Thyroid gland (tissue), 4 donors: ENCODE results near the gene RIOK3. TPM values are rescaled to one million over a fixed set of nuclear protein-coding genes. Genes with fewer than 3 reads are reported as not detected.

ENCODE experiments used
- DNase-seq, 2 donors: peaks; one replicate each; pipeline ENCODE4 v3.0.0-alpha.2; 2019
- H3K27ac ChIP-seq, 3 donors: fragments of 200-600 bp; sonication (generic); 1 replicate in 2 of 3; 2 replicates in 1 of 3; pipeline ENCODE4 v1.5.1; 2016 to 2019; ENCODE audit warnings: mild to moderate bottlenecking in 1 of 3, moderate library complexity in 1 of 3
- H3K27me3 ChIP-seq: fragments of 200-600 bp; sonication (generic); one replicate; pipeline ENCODE4 v1.5.1; 2019
- H3K36me3 ChIP-seq, 2 donors: fragments of 200-600 bp; sonication (generic); one replicate each; pipeline ENCODE4 v1.5.1; 2016 to 2019
- H3K4me1 ChIP-seq, 2 donors: fragments of 200-600 bp; sonication (generic); one replicate each; pipeline ENCODE4 v1.5.1; 2017 to 2019
- H3K4me3 ChIP-seq, 3 donors: fragments of 200-600 bp; sonication (generic); replicated peaks in 1 of 3; 1 replicate in 2 of 3; 2 replicates in 1 of 3; pipeline ENCODE4 v1.5.1; 2016; ENCODE audit warnings: mild to moderate bottlenecking in 1 of 3
- H3K9me3 ChIP-seq: fragments of 200-600 bp; sonication (generic); one replicate; pipeline ENCODE4 v1.5.1; 2017
- CTCF ChIP-seq, 6 experiments: fragments of 200-600 bp in 3 of 6; fragments of 450-650 bp in 3 of 6; sonication (generic) in 3 of 6; IDR thresholded peaks; one replicate each; pipeline ENCODE4 v1.5.1; 2016 to 2019; ENCODE audit warnings: antibody characterized with exemption in 6 of 6, mild to moderate bottlenecking in 2 of 6, inconsistent platforms in 1 of 6, moderate library complexity in 1 of 6
- POLR2A ChIP-seq, 2 donors: fragments of 450-650 bp; IDR thresholded peaks; one replicate each; pipeline ENCODE4 v1.6.1; 2017; ENCODE audit warnings: antibody characterized with exemption in 2 of 2, mild to moderate bottlenecking in 2 of 2, moderate library complexity in 1 of 2
- WGBS, 2 donors: methylation state at CpG; one replicate each; pipeline ENCODE4 v1.1.5; 2017; 5-methylcytosine and 5-hydroxymethylcytosine counted together
- intact Hi-C: fragments of 100-400 bp; cut with DNase I; formaldehyde crosslinking; loops from one replicate; pipeline ENCODE4 v1.15.1; 2023
- total RNA-seq, 4 donors: library from RNA; depleted of rRNA; stranded (reverse); fragments of >200 nt; gene quantifications; one replicate each; pipeline ENCODE4 v1.2.3, GENCODE V29; 2016

The RIOK3 gene
- total RNA-seq, 4 donors from 2014 or later = 51.2 to 85.7 (median 63.6) TPM

- Histone ChIP-seq H3K27me3 (no peaks in the 10 kb centered on the region), H3K4me1 (no peaks in the 10 kb centered on the region), H3K27ac (no peak overlapping the region), H3K9me3 (no peaks in the 10 kb centered on the region), H3K36me3 (peaks cover 68 to 80% of the 10 kb centered on the region in 2 donors), H3K4me3 (no peak overlapping the region)
- no peak for DNase-seq
- intact Hi-C loops = no loop called here
- TF ChIP-seq CTCF (IDR thresholded peaks at IDR 0.05) (no peak), POLR2A (IDR thresholded peaks at IDR 0.05) (no peak)
- WGBS, 2 donors = 95 to 97% methylated on average over 6 of the region's 6 CpGs
Observed at GRCh38 chr18:23471486-23471885, 18.4 kb downstream of the RIOK3 start.

- Histone ChIP-seq H3K27ac (no peak overlapping the region), H3K27me3 (no peaks in the 10 kb centered on the region), H3K4me3 (no peak overlapping the region), H3K36me3 (peaks cover 57 to 63% of the 10 kb centered on the region in 2 donors), H3K9me3 (no peaks in the 10 kb centered on the region), H3K4me1 (no peaks in the 10 kb centered on the region)
- intact Hi-C loops = no loop called here
- DNase-seq = no peak
- TF ChIP-seq CTCF (IDR thresholded peaks at IDR 0.05) (no peak), POLR2A (IDR thresholded peaks at IDR 0.05) (no peak)
- WGBS, 2 donors = 87 to 91% methylated on average over 3 of the region's 3 CpGs
Observed at GRCh38 chr18:23479829-23480505, 26.9 kb downstream of the RIOK3 start.

- intact Hi-C loops = no loop called here
- WGBS, 2 donors = 58 to 61% methylated on average over 8 of the region's 8 CpGs
Observed at GRCh38 chr18:23484561-23485182, 31.6 kb downstream of the RIOK3 start.

GRCh38 chr18:23485386-23485785 is 32.3 kb downstream of the RIOK3 start:
- TF ChIP-seq CTCF (IDR thresholded peaks at IDR 0.05) (no peak), POLR2A (IDR thresholded peaks at IDR 0.05) (no peak)
- intact Hi-C loops = no loop called here
- H3K27ac ChIP-seq = no peak overlapping the region
- H3K4me1 ChIP-seq = no peaks in the 10 kb centered on the region
- no peak overlapping the region for H3K4me3 ChIP-seq
- no peak for DNase-seq
- no peaks in the 10 kb centered on the region for H3K27me3 ChIP-seq
- H3K9me3 ChIP-seq = no peaks in the 10 kb centered on the region
- peaks cover 11 to 14% of the 10 kb centered on the region in 2 donors for H3K36me3 ChIP-seq
- 85 to 86% methylated on average over 7 of the region's 7 CpGs for WGBS, 2 donors

More at GRCh38 chr18:23484561-23485182, 31.6 kb downstream of the RIOK3 start:
- TF ChIP-seq POLR2A (IDR thresholded peaks at IDR 0.05) = no peak
- TF ChIP-seq CTCF (IDR thresholded peaks at IDR 0.05) = no peak
- no peak for DNase-seq
- Histone ChIP-seq H3K4me1 (no peaks in the 10 kb centered on the region), H3K4me3 (no peak overlapping the region), H3K9me3 (no peaks in the 10 kb centered on the region), H3K36me3 (peaks cover 19 to 21% of the 10 kb centered on the region in 2 donors), H3K27me3 (no peaks in the 10 kb centered on the region), H3K27ac (no peak overlapping the region)
